Natural killer cell (primary cell): ENCODE measurements around the gene CIB1. TPM values are rescaled to one million over a fixed set of nuclear protein-coding genes. Genes with fewer than 3 reads are reported as not detected.
"Not testable (repeated sequence)": the region's sequence is repeated elsewhere in the genome, so short reads cannot be mapped to it uniquely, and the experiment has no call there.

Experiments used
- ATAC-seq, 3 donors: fragments of 150-1000 bp in 2 of 3; fragments of 200-7000 bp in 1 of 3; cut with Tn5 transposase; 1 replicate in 1 of 3; 2 replicates in 2 of 3; pipeline ENCODE4 v1.10.0; 2021; ENCODE audit warnings: mild to moderate bottlenecking in 2 of 3, moderate library complexity in 2 of 3
- DNase-seq, 2 donors: peaks; one replicate each; pipeline versions ENCODE4 v3.0.0 to v3.0.0-alpha.2; 2013 to 2021; ENCODE audit warnings: mixed read lengths in 1 of 2
- H3K27ac ChIP-seq: one replicate; pipeline ENCODE4 v1.5.1; 2013; ENCODE audit warnings: mild to moderate bottlenecking, low read length
- H3K27me3 ChIP-seq: one replicate; pipeline ENCODE4 v1.6.1; 2013; ENCODE audit warnings: low read length; ENCODE audit not compliant: control insufficient read depth, insufficient read depth
- H3K36me3 ChIP-seq: one replicate; pipeline ENCODE4 v1.6.1; 2013; ENCODE audit warnings: low read length; ENCODE audit not compliant: control insufficient read depth, insufficient read depth
- H3K4me1 ChIP-seq: one replicate; pipeline ENCODE4 v1.6.1; 2013; ENCODE audit warnings: low read length; ENCODE audit not compliant: control insufficient read depth, insufficient read depth
- H3K4me3 ChIP-seq: one replicate; pipeline ENCODE4 v1.5.1; 2013; ENCODE audit warnings: low read length
- H3K9me3 ChIP-seq: one replicate; pipeline ENCODE4 v1.6.1; 2013; ENCODE audit warnings: low read length; ENCODE audit not compliant: control insufficient read depth, insufficient read depth
- H3K27ac Mint-ChIP-seq, 2 donors: one replicate each; pipeline ENCODE4 v1.8.0; 2022; ENCODE audit warnings: mild to moderate bottlenecking in 2 of 2, mixed read lengths in 2 of 2, moderate library complexity in 1 of 2
- H3K27me3 Mint-ChIP-seq, 2 donors: one replicate each; pipeline ENCODE4 v1.8.0; 2022; ENCODE audit warnings: low read depth in 2 of 2, mixed read lengths in 2 of 2
- H3K36me3 Mint-ChIP-seq: one replicate; pipeline ENCODE4 v1.8.0; 2022; ENCODE audit warnings: mixed read lengths
- H3K4me1 Mint-ChIP-seq, 2 donors: one replicate each; pipeline ENCODE4 v1.8.0; 2022; ENCODE audit warnings: mixed read lengths in 2 of 2
- H3K4me3 Mint-ChIP-seq: one replicate; pipeline ENCODE4 v1.8.0; 2022; ENCODE audit warnings: mild to moderate bottlenecking, moderate library complexity, mixed read lengths
- H3K9me3 Mint-ChIP-seq, 2 donors: one replicate each; pipeline ENCODE4 v1.8.0; 2022; ENCODE audit warnings: mixed read lengths in 2 of 2
- CTCF ChIP-seq: fragments of 200-600 bp; IDR thresholded peaks from one replicate; pipeline ENCODE4 v1.8.0; 2022; ENCODE audit warnings: antibody characterized with exemption
- WGBS: methylation state at CpG from one replicate; pipeline ENCODE4 v1.1.7; 2013; ENCODE audit warnings: missing lambda C conversion rate; ENCODE audit not compliant: insufficient coverage; 5-methylcytosine and 5-hydroxymethylcytosine counted together
- intact Hi-C: fragments of 100-400 bp; cut with micrococcal nuclease; formaldehyde crosslinking; loops from one replicate; pipeline ENCODE4 v1.14.2; 2022
- total RNA-seq, 4 donors: library from RNA; stranded (reverse); fragments of 120-200 nt in 1 of 4; gene quantifications; one replicate each; pipeline versions ENCODE4 v1.2.3 to v1.2.4, GENCODE V29; 2013 to 2022

CIB1 gene
- 100 to 1,000 TPM; 136 to 209 (median 154) TPM for total RNA-seq
- 82.2 TPM for total RNA-seq (2013)

GRCh38 chr15:90233387-90234095 is at the start of gene CIB1:
Gene CIB1 (minus strand): TSS chr15:90233941. CDS start chr15:90233885, 56 bp downstream.
- Mint-ChIP-seq H3K27me3 (no peaks in the 10 kb centered on the region), H3K4me1 (peaks cover 44 to 53% of the 10 kb centered on the region in 2 donors), H3K9me3 (no peaks in the 10 kb centered on the region), H3K27ac (peak within 1 kb of the TSS; percentile 99), H3K4me3 (peak within 1 kb of the TSS; percentile 90), H3K36me3 (no peaks in the 10 kb centered on the region)
- intact Hi-C loops: loop anchor here (1.0 to 10.0 kb wide), 5 partner anchors 32 to 1621 kb away; partner anchors contain the start of genes NGRN and SLCO3A1
- no peaks in the 10 kb centered on the region for H3K9me3 ChIP-seq
- peaks cover 25% of the 10 kb centered on the region for H3K36me3 ChIP-seq
- peak; percentile 79 to 93 (median 81) for ATAC-seq
- no peaks in the 10 kb centered on the region for H3K27me3 ChIP-seq
- H3K4me1 ChIP-seq: peaks cover 47% of the 10 kb centered on the region
- H3K27ac ChIP-seq: peak within 1 kb of the TSS; percentile 95
- under 1% methylated on average over 63 of the region's 63 CpGs for WGBS
- DNase-seq: peak; percentile 66 to 95
- peak within 1 kb of the TSS; percentile 84 for H3K4me3 ChIP-seq
- no peak for TF ChIP-seq CTCF

DNA sequence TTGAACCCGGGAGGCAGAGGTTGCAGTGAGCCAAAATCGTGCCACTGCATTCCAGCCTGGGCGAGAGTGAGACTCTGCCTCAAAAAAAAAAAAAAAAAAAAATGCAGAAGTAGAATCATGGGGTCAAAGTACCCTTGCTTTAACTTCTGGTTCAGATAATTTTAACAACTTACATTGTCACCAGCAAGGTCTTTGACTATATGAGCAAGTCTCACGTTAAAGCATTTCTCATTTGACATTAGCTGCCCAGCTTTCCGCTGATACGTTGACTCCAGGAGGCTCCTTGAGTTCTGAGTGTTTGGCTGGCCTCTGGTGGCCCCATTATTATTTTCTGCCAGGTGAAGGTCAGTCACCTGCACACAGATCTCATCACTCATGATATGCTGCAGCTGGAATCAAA is 47.9 kb upstream of the CIB1 start:
- H3K27me3 ChIP-seq, H3K27ac Mint-ChIP-seq, H3K27me3 Mint-ChIP-seq, H3K36me3 Mint-ChIP-seq, H3K27ac ChIP-seq, H3K4me3 Mint-ChIP-seq, H3K4me3 ChIP-seq, H3K36me3 ChIP-seq, DNase-seq, ATAC-seq, H3K9me3 ChIP-seq, intact Hi-C loops, H3K9me3 Mint-ChIP-seq, H3K4me1 Mint-ChIP-seq, H3K4me1 ChIP-seq: not testable (repeated sequence)
- WGBS: 89% methylated on average over 6 of the region's 6 CpGs

DNA sequence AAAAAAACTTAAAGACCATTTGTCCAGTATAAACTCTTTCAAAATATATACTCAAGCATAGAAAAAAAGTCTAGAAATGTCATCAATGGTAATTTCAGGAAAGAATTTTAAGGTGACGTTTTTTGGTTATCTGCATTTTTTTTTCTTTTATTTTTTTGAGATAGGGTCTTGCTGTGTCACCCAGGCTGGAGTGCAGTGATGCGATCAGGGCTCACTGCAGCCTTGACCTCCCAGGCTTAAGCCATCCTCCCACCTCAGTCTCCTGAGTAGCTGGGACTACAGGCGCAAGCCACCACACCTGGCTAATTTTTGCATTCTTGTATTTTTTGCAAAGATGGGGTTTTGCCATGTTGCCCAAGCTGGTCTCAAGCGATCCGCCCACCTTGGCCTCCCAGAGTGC is 47.0 kb upstream of the CIB1 start:
- H3K36me3 ChIP-seq, DNase-seq, H3K27me3 Mint-ChIP-seq, H3K27me3 ChIP-seq, H3K4me3 ChIP-seq, H3K4me1 Mint-ChIP-seq, H3K9me3 ChIP-seq, H3K27ac ChIP-seq, H3K27ac Mint-ChIP-seq, H3K4me3 Mint-ChIP-seq, H3K9me3 Mint-ChIP-seq, H3K36me3 Mint-ChIP-seq, intact Hi-C loops, ATAC-seq, H3K4me1 ChIP-seq: not testable (repeated sequence)
- 96% methylated on average over 5 of the region's 5 CpGs for WGBS

- WGBS: 96% methylated on average over 12 of the region's 12 CpGs
- H3K27me3 Mint-ChIP-seq, H3K4me3 ChIP-seq, H3K9me3 ChIP-seq, H3K4me3 Mint-ChIP-seq, H3K9me3 Mint-ChIP-seq, H3K36me3 ChIP-seq, H3K27ac ChIP-seq, DNase-seq, H3K4me1 ChIP-seq, H3K36me3 Mint-ChIP-seq, H3K27me3 ChIP-seq, ATAC-seq, intact Hi-C loops, H3K27ac Mint-ChIP-seq: not testable (repeated sequence)
- peaks cover 0 to 10% of the 10 kb centered on the region in 2 donors for H3K4me1 Mint-ChIP-seq
Observed at GRCh38 chr15:90278467-90278866, 44.7 kb upstream of the CIB1 start.

DNA sequence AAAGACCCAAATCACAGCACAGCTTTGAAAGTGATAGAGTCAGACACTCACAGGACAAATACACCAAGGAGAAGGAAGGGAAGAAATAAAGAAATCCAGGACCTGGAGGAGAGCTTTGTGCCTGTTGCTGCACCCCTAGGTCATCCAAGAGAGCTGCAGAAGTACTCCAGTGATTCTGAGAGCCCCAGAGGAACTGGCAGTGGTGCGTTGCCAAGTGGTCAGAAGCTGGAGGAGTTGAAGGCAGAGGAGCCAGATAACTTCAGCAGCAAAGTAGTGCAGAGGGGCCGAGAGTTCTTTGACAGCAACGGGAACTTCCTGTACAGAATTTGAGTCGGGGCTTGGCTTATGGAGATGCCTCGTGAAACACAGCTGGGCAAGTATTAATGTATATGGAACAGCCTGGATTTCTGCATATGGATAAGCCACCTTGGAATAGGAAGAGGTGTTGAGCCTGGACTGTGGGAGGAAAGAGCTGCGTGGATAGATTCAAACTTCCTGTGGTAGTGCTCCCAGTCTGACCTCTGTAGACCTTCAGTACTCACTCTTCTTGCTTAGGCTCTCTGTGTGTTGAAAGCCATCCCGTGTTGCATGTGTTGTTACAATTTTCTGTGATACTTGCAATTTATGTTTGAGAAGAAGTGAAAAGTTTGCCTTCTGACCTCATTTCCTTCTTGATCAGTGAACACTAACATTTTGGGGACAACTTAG is 37.9 kb upstream of the CIB1 start:
- no peaks in the 10 kb centered on the region for H3K9me3 ChIP-seq
- peaks cover 59% of the 10 kb centered on the region for H3K36me3 ChIP-seq
- H3K4me1 ChIP-seq: peaks cover 13% of the 10 kb centered on the region
- ATAC-seq (no peak), DNase-seq (no peak)
- H3K27me3 Mint-ChIP-seq: no peaks in the 10 kb centered on the region
- no peak for TF ChIP-seq CTCF
- intact Hi-C loops: no loop called here
- WGBS: 89% methylated on average over 7 of the region's 7 CpGs
- H3K27ac Mint-ChIP-seq: peak overlapping the region; percentile 24 to 74
- H3K36me3 Mint-ChIP-seq: peaks cover 22% of the 10 kb centered on the region
- no peak overlapping the region for H3K4me3 Mint-ChIP-seq
- peaks cover 46 to 58% of the 10 kb centered on the region in 2 donors for H3K4me1 Mint-ChIP-seq
- H3K9me3 Mint-ChIP-seq: no peaks in the 10 kb centered on the region
- H3K27me3 ChIP-seq: no peaks in the 10 kb centered on the region
- H3K27ac ChIP-seq: no peak overlapping the region
- H3K4me3 ChIP-seq: no peak overlapping the region
